GM23338 (cell line): ENCODE measurements around the gene FAM234A. TPM values are rescaled to one million over a fixed set of nuclear protein-coding genes. Genes with fewer than 3 reads are reported as not detected.

Experiments
- ATAC-seq: fragments of 200-7000 bp; cut with Tn5 transposase; 3 replicates; pipeline ENCODE4 v1.9.1; 2020
- DNase-seq: peaks from one replicate; pipeline ENCODE4 v3.0.0-alpha.2; 2015; ENCODE audit warnings: low spot score
- H2AFZ ChIP-seq: fragments of 200-600 bp; sonication (generic); 2 replicates; pipeline ENCODE4 v1.8.0; 2016; ENCODE audit warnings: antibody characterized with exemption, mild to moderate bottlenecking, moderate library complexity
- H3F3A ChIP-seq: fragments of 200-600 bp; sonication (generic); replicated peaks from 2 replicates; pipeline ENCODE4 v1.8.0; 2017; ENCODE audit warnings: antibody characterized with exemption, mixed run types, low read depth
- H3K27ac ChIP-seq: fragments of 200-600 bp; sonication (generic); 2 replicates; pipeline ENCODE4 v1.6.1; 2016; ENCODE audit warnings: low read depth
- H3K27me3 ChIP-seq: fragments of 200-600 bp; sonication (generic); 2 replicates; pipeline ENCODE4 v1.8.0; 2016; ENCODE audit warnings: mild to moderate bottlenecking, mixed run types, moderate library complexity; ENCODE audit not compliant: insufficient read depth
- H3K36me3 ChIP-seq: fragments of 200-600 bp; sonication (generic); 2 replicates; pipeline ENCODE4 v1.8.0; 2016; ENCODE audit warnings: mild to moderate bottlenecking; ENCODE audit not compliant: insufficient read depth
- H3K4me1 ChIP-seq: fragments of 200-600 bp; sonication (generic); 2 replicates; pipeline ENCODE4 v1.8.0; 2016; ENCODE audit warnings: mild to moderate bottlenecking, moderate library complexity; ENCODE audit not compliant: insufficient read depth
- H3K4me2 ChIP-seq: fragments of 200-600 bp; sonication (generic); 2 replicates; pipeline ENCODE4 v1.7.1; 2017; ENCODE audit warnings: mixed run types
- H3K4me3 ChIP-seq: fragments of 200-600 bp; sonication (generic); 2 replicates; pipeline ENCODE4 v1.6.1; 2016; ENCODE audit warnings: mixed run types
- H3K79me2 ChIP-seq: fragments of 200-600 bp; sonication (generic); replicated peaks from 2 replicates; pipeline ENCODE4 v1.8.0; 2017; ENCODE audit warnings: mild to moderate bottlenecking; ENCODE audit not compliant: insufficient read depth
- H3K9me2 ChIP-seq: fragments of 200-600 bp; sonication (generic); 2 replicates; pipeline ENCODE4 v1.8.0; 2017; ENCODE audit not compliant: insufficient read depth
- H4K20me1 ChIP-seq: fragments of 200-600 bp; sonication (generic); replicated peaks from 2 replicates; pipeline ENCODE4 v1.8.0; 2017; ENCODE audit warnings: mild to moderate bottlenecking; ENCODE audit not compliant: insufficient read depth
- H3K27ac Mint-ChIP-seq: 2 replicates; pipeline ENCODE4 v1.8.0; 2020; ENCODE audit warnings: inconsistent platforms, mild to moderate bottlenecking, moderate library complexity, mixed read lengths
- H3K27me3 Mint-ChIP-seq: 3 replicates; pipeline ENCODE4 v1.8.0; 2022; ENCODE audit warnings: low read depth, mild to moderate bottlenecking, moderate library complexity, mixed read lengths, inconsistent platforms; ENCODE audit not compliant: insufficient read depth, poor library complexity
- H3K36me3 Mint-ChIP-seq: 3 replicates; pipeline ENCODE4 v1.8.0; 2021; ENCODE audit warnings: low read depth, mild to moderate bottlenecking, inconsistent platforms, moderate library complexity, mixed read lengths
- H3K4me1 Mint-ChIP-seq: 3 replicates; pipeline ENCODE4 v1.8.0; 2020; ENCODE audit warnings: mild to moderate bottlenecking, inconsistent platforms, mixed read lengths
- H3K4me3 Mint-ChIP-seq: 3 replicates; pipeline ENCODE4 v1.8.0; 2021; ENCODE audit warnings: moderate library complexity, mild to moderate bottlenecking, inconsistent platforms, mixed read lengths
- H3K9me3 Mint-ChIP-seq: 3 replicates; pipeline ENCODE4 v1.8.0; 2020; ENCODE audit warnings: moderate library complexity, mild to moderate bottlenecking, inconsistent platforms, mixed read lengths
- ETS1 ChIP-seq: IDR thresholded peaks from 2 replicates; pipeline ENCODE4 v1.6.1; 2016; ENCODE audit warnings: antibody characterized with exemption
- EZH2 ChIP-seq: fragments of 200-600 bp; sonication (generic); IDR thresholded peaks from one replicate; pipeline ENCODE4 v1.8.0; 2017; ENCODE audit warnings: antibody characterized with exemption, mild to moderate bottlenecking, low read depth; ENCODE audit not compliant: unreplicated experiment
- EZH2phosphoT487 ChIP-seq: fragments of 200-600 bp; sonication (generic); IDR thresholded peaks from one replicate; pipeline ENCODE4 v1.8.1; 2018; ENCODE audit warnings: antibody characterized with exemption; ENCODE audit not compliant: unreplicated experiment
- NANOG ChIP-seq: IDR thresholded peaks from 2 replicates; pipeline ENCODE4 v1.6.1; 2016; ENCODE audit warnings: antibody characterized with exemption, borderline replicate concordance
- POLR2AphosphoS5 ChIP-seq: IDR thresholded peaks from 2 replicates; pipeline ENCODE4 v1.6.1; 2016; ENCODE audit warnings: antibody characterized with exemption, low read depth
- REST ChIP-seq: IDR thresholded peaks from one replicate; pipeline ENCODE4 v1.6.1; 2018; ENCODE audit warnings: antibody characterized with exemption; ENCODE audit not compliant: unreplicated experiment
- STAT1 ChIP-seq: IDR thresholded peaks from one replicate; pipeline ENCODE4 v1.6.1; 2016; ENCODE audit warnings: antibody characterized with exemption; ENCODE audit not compliant: unreplicated experiment
- polyA plus RNA-seq: library from polyadenylated mRNA; unstranded; fragments of >200 nt; fragmentation: Nextera tagmentation; extraction: Ambion mirVana; gene quantifications from 2 replicates; pipeline ENCODE4 v1.2.1, GENCODE V29; 2016
- total RNA-seq: library from RNA; depleted of rRNA; stranded (reverse); fragments of >200 nt; shearing (Covaris generic); gene quantifications from 2 replicates; pipeline ENCODE4 v1.2.3, GENCODE V29; 2014
- TF ChIP-seq, protein P1 (sequence below): fragments of 250-450 bp; sonication (Bioruptor Pico); IDR thresholded peaks from 2 replicates; pipeline ENCODE4 v1.5.0; 2020; ENCODE audit warnings: mild to moderate bottlenecking, moderate library complexity

Gene FAM234A
- total and polyA plus RNA-seq, 2 experiments from 2014 or later, result 41.9 to 128 TPM

GRCh38 chr16:289395-289997 is 54.9 kb downstream of the FAM234A start:
- ATAC-seq, result no peak
- TF ChIP-seq REST (no peak), EZH2phosphoT487 (no peak), ETS1 (no peak), POLR2AphosphoS5 (no peak), STAT1 (no peak), EZH2 (no peak), NANOG (no peak)
- TF ChIP-seq, protein P1, sequence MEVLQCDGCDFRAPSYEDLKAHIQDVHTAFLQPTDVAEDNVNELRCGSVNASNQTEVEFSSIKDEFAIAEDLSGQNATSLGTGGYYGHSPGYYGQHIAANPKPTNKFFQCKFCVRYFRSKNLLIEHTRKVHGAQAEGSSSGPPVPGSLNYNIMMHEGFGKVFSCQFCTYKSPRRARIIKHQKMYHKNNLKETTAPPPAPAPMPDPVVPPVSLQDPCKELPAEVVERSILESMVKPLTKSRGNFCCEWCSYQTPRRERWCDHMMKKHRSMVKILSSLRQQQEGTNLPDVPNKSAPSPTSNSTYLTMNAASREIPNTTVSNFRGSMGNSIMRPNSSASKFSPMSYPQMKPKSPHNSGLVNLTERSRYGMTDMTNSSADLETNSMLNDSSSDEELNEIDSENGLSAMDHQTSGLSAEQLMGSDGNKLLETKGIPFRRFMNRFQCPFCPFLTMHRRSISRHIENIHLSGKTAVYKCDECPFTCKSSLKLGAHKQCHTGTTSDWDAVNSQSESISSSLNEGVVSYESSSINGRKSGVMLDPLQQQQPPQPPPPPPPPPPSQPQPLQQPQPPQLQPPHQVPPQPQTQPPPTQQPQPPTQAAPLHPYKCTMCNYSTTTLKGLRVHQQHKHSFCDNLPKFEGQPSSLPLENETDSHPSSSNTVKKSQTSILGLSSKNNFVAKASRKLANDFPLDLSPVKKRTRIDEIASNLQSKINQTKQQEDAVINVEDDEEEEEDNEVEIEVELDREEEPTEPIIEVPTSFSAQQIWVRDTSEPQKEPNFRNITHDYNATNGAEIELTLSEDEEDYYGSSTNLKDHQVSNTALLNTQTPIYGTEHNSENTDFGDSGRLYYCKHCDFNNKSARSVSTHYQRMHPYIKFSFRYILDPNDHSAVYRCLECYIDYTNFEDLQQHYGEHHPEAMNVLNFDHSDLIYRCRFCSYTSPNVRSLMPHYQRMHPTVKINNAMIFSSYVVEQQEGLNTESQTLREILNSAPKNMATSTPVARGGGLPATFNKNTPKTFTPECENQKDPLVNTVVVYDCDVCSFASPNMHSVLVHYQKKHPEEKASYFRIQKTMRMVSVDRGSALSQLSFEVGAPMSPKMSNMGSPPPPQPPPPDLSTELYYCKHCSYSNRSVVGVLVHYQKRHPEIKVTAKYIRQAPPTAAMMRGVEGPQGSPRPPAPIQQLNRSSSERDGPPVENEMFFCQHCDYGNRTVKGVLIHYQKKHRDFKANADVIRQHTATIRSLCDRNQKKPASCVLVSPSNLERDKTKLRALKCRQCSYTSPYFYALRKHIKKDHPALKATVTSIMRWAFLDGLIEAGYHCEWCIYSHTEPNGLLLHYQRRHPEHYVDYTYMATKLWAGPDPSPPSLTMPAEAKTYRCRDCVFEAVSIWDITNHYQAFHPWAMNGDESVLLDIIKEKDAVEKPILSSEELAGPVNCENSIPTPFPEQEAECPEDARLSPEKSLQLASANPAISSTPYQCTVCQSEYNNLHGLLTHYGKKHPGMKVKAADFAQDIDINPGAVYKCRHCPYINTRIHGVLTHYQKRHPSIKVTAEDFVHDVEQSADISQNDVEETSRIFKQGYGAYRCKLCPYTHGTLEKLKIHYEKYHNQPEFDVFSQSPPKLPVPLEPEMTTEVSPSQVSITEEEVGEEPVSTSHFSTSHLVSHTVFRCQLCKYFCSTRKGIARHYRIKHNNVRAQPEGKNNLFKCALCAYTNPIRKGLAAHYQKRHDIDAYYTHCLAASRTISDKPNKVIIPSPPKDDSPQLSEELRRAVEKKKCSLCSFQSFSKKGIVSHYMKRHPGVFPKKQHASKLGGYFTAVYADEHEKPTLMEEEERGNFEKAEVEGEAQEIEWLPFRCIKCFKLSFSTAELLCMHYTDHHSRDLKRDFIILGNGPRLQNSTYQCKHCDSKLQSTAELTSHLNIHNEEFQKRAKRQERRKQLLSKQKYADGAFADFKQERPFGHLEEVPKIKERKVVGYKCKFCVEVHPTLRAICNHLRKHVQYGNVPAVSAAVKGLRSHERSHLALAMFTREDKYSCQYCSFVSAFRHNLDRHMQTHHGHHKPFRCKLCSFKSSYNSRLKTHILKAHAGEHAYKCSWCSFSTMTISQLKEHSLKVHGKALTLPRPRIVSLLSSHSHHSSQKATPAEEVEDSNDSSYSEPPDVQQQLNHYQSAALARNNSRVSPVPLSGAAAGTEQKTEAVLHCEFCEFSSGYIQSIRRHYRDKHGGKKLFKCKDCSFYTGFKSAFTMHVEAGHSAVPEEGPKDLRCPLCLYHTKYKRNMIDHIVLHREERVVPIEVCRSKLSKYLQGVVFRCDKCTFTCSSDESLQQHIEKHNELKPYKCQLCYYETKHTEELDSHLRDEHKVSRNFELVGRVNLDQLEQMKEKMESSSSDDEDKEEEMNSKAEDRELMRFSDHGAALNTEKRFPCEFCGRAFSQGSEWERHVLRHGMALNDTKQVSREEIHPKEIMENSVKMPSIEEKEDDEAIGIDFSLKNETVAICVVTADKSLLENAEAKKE, result no peak
- no peaks in the 10 kb centered on the region; the same call in 1 of the 2 replicates for H3K36me3 ChIP-seq
- Mint-ChIP-seq H3K4me3 (no peak overlapping the region), H3K27ac (no peak overlapping the region), H3K9me3 (no peaks in the 10 kb centered on the region; the same call in 2 of the 3 replicates), H3K4me1 (no peaks in the 10 kb centered on the region), H3K36me3 (peaks cover 14% of the 10 kb centered on the region), H3K27me3 (no peaks in the 10 kb centered on the region)
- H4K20me1 ChIP-seq, result no peaks in the 10 kb centered on the region
- no peaks in the 10 kb centered on the region for H3F3A ChIP-seq
- DNase-seq, result no peak
- H3K27me3 ChIP-seq, result no peaks in the 10 kb centered on the region
- no peak overlapping the region for H2AFZ ChIP-seq
- no peaks in the 10 kb centered on the region for H3K9me2 ChIP-seq
- H3K79me2 ChIP-seq, result no peaks in the 10 kb centered on the region
- H3K27ac ChIP-seq, result no peak overlapping the region
- no peak overlapping the region for H3K4me3 ChIP-seq
- no peaks in the 10 kb centered on the region for H3K4me1 ChIP-seq
- no peak overlapping the region for H3K4me2 ChIP-seq
